ENCODE results near the gene LATS2. TPM values are rescaled to one million over a fixed set of nuclear protein-coding genes. Genes with fewer than 3 reads are reported as not detected.

Gene LATS2
- total RNA-seq, 2 experiments from 2014 or later = 1.6 TPM

GRCh38 chr13:21071924-21072323, 10.5 kb upstream of the LATS2 start:
- ChIA-PET CTCF (no interaction called here), POLR2A (interaction anchor here (0.7 kb wide), 1 partner anchor 43 kb away, joined by 3 read pairs; no protein-coding TSS in a partner anchor)
- ATAC-seq (no peak), DNase-seq (no peak)
- Mint-ChIP-seq H3K27me3 (peaks cover 3% of the 10 kb centered on the region), H3K36me3 (ENCODE audit: low read depth) (no peaks in the 10 kb centered on the region), H3K4me1 (peaks cover 13% of the 10 kb centered on the region), H3K4me3 (no peak overlapping the region), H3K9me3 (ENCODE audit: low read depth) (no peaks in the 10 kb centered on the region), H3K27ac (no peak overlapping the region)
- intact Hi-C loops (cut with DNase I, micrococcal nuclease) = no loop called here

GRCh38 chr13:21071015-21071414, 9.6 kb upstream of the LATS2 start:
- POLR2A ChIA-PET = no interaction called here
- CTCF ChIA-PET = interaction anchor here (0.9 to 1.3 kb wide), 2 partner anchors 13 to 148 kb away, joined by 3 read pairs; no protein-coding TSS in a partner anchor
- Mint-ChIP-seq H3K27ac (no peak overlapping the region), H3K9me3 (ENCODE audit: low read depth) (no peaks in the 10 kb centered on the region), H3K27me3 (peaks cover 3% of the 10 kb centered on the region), H3K4me1 (peaks cover 13% of the 10 kb centered on the region), H3K36me3 (ENCODE audit: low read depth) (no peaks in the 10 kb centered on the region), H3K4me3 (no peak overlapping the region)
- ATAC-seq (no peak), DNase-seq (no peak)
- intact Hi-C loops (cut with DNase I, micrococcal nuclease) = no loop called here

- intact Hi-C loops (cut with DNase I, micrococcal nuclease) = loop anchor here in 1 of 2 experiments (10.0 kb wide), 1 partner anchor 125 kb away; no protein-coding TSS in a partner anchor
- CTCF ChIA-PET = interaction anchor here (0.6 kb wide), 1 partner anchor 58 kb away, joined by 4 read pairs; no protein-coding TSS in a partner anchor
- POLR2A ChIA-PET = no interaction called here
- ATAC-seq (peak; percentile 65), DNase-seq (no peak)
- Mint-ChIP-seq H3K4me1 (peaks cover 6% of the 10 kb centered on the region), H3K4me3 (no peak overlapping the region), H3K27me3 (peaks cover 1% of the 10 kb centered on the region), H3K27ac (no peak overlapping the region), H3K36me3 (ENCODE audit: low read depth) (no peaks in the 10 kb centered on the region), H3K9me3 (ENCODE audit: low read depth) (no peaks in the 10 kb centered on the region)
Measured at GRCh38 chr13:21069561-21070004, 8.2 kb upstream of the LATS2 start.

- ATAC-seq = no peak
- no peak overlapping the region for H3K27ac Mint-ChIP-seq
- POLR2A ChIA-PET = no interaction called here
- H3K27me3 Mint-ChIP-seq = peaks cover 5% of the 10 kb centered on the region
- no peaks in the 10 kb centered on the region for H3K36me3 Mint-ChIP-seq (ENCODE audit: low read depth)
- CTCF ChIA-PET = interaction anchor here (0.7 kb wide), 1 partner anchor 231 kb away, joined by 3 read pairs; no protein-coding TSS in a partner anchor
- no peaks in the 10 kb centered on the region for H3K4me1 Mint-ChIP-seq
- DNase-seq = no peak
- no peaks in the 10 kb centered on the region for H3K9me3 Mint-ChIP-seq (ENCODE audit: low read depth)
- H3K4me3 Mint-ChIP-seq = no peak overlapping the region
- intact Hi-C loops (cut with DNase I, micrococcal nuclease) = loop anchor here in 1 of 2 experiments (10.0 kb wide), 1 partner anchor 123 kb away; no protein-coding TSS in a partner anchor
Measured at GRCh38 chr13:21067848-21068247, 6.5 kb upstream of the LATS2 start.

- Mint-ChIP-seq H3K4me1 (no peaks in the 10 kb centered on the region), H3K4me3 (no peak overlapping the region), H3K9me3 (ENCODE audit: low read depth) (no peaks in the 10 kb centered on the region), H3K36me3 (ENCODE audit: low read depth) (no peaks in the 10 kb centered on the region), H3K27me3 (peaks cover 9% of the 10 kb centered on the region), H3K27ac (no peak overlapping the region)
- CTCF ChIA-PET = interaction anchor here (0.6 to 0.7 kb wide), 2 partner anchors 99 to 232 kb away, joined by 3 read pairs; no protein-coding TSS in a partner anchor
- intact Hi-C loops (cut with DNase I, micrococcal nuclease) = loop anchor here in 1 of 2 experiments (10.0 kb wide), 1 partner anchor 122 kb away; no protein-coding TSS in a partner anchor
- DNase-seq = no peak
- POLR2A ChIA-PET = no interaction called here
- no peak for ATAC-seq
Measured at GRCh38 chr13:21066946-21067345, 5.6 kb upstream of the LATS2 start.

GRCh38 chr13:21065686-21066085, 4.3 kb upstream of the LATS2 start:
- POLR2A ChIA-PET = no interaction called here
- Mint-ChIP-seq H3K4me1 (no peaks in the 10 kb centered on the region), H3K9me3 (ENCODE audit: low read depth) (no peaks in the 10 kb centered on the region), H3K4me3 (no peak overlapping the region), H3K36me3 (ENCODE audit: low read depth) (peaks cover 1% of the 10 kb centered on the region), H3K27me3 (peaks cover 12% of the 10 kb centered on the region), H3K27ac (no peak overlapping the region)
- intact Hi-C loops (cut with DNase I, micrococcal nuclease) = loop anchor here in 1 of 2 experiments (10.0 kb wide), 1 partner anchor 121 kb away; no protein-coding TSS in a partner anchor
- DNase-seq (no peak), ATAC-seq (no peak)
- CTCF ChIA-PET = no interaction called here

- peaks cover 2% of the 10 kb centered on the region for H3K4me1 Mint-ChIP-seq
- intact Hi-C loops (cut with DNase I, micrococcal nuclease) = loop anchor here in 1 of 2 experiments (10.0 kb wide), 1 partner anchor 118 kb away; no protein-coding TSS in a partner anchor
- H3K36me3 Mint-ChIP-seq (ENCODE audit: low read depth) = peaks cover 1% of the 10 kb centered on the region
- POLR2A ChIA-PET = no interaction called here
- ATAC-seq (no peak), DNase-seq (no peak)
- H3K4me3 Mint-ChIP-seq = no peak overlapping the region
- H3K27ac Mint-ChIP-seq = no peak overlapping the region
- CTCF ChIA-PET = interaction anchor here (0.9 kb wide), 1 partner anchor 29 kb away, joined by 3 read pairs; no protein-coding TSS in a partner anchor
- H3K27me3 Mint-ChIP-seq = peaks cover 19% of the 10 kb centered on the region
- H3K9me3 Mint-ChIP-seq (ENCODE audit: low read depth) = no peaks in the 10 kb centered on the region
Measured at GRCh38 chr13:21063031-21063430, 1.6 kb upstream of the LATS2 start.

- peak overlapping the region; percentile 51 for H3K4me3 Mint-ChIP-seq
- H3K9me3 Mint-ChIP-seq (ENCODE audit: low read depth) = no peaks in the 10 kb centered on the region
- intact Hi-C loops (cut with DNase I, micrococcal nuclease) = loop anchor here (1.0 to 10.0 kb wide), 3 partner anchors 15 to 116 kb away; no protein-coding TSS in a partner anchor
- DNase-seq (peak; percentile 18), ATAC-seq (peak; percentile 20)
- H3K27ac Mint-ChIP-seq = no peak overlapping the region
- H3K36me3 Mint-ChIP-seq (ENCODE audit: low read depth) = peaks cover 1% of the 10 kb centered on the region
- ChIA-PET POLR2A (no interaction called here), CTCF (interaction anchor here (0.6 kb wide), 1 partner anchor 43 kb away, joined by 3 read pairs; no protein-coding TSS in a partner anchor)
- peaks cover 2% of the 10 kb centered on the region for H3K4me1 Mint-ChIP-seq
- H3K27me3 Mint-ChIP-seq = peaks cover 19% of the 10 kb centered on the region
Measured at GRCh38 chr13:21060338-21061028, 903 bp downstream of the LATS2 start.

- CTCF ChIA-PET = interaction anchor here (0.6 kb wide), 1 partner anchor 42 kb away, joined by 3 read pairs; no protein-coding TSS in a partner anchor
- Mint-ChIP-seq H3K9me3 (ENCODE audit: low read depth) (no peaks in the 10 kb centered on the region), H3K4me1 (peaks cover 2% of the 10 kb centered on the region), H3K4me3 (peak overlapping the region; percentile 51), H3K36me3 (ENCODE audit: low read depth) (peaks cover 1% of the 10 kb centered on the region), H3K27ac (no peak overlapping the region), H3K27me3 (peaks cover 19% of the 10 kb centered on the region)
- DNase-seq = no peak
- POLR2A ChIA-PET = no interaction called here
- intact Hi-C loops (cut with DNase I, micrococcal nuclease) = loop anchor here (2.0 to 10.0 kb wide), 2 partner anchors 43 to 115 kb away; no protein-coding TSS in a partner anchor
- no peak for ATAC-seq
Measured at GRCh38 chr13:21059641-21060337, 1.6 kb downstream of the LATS2 start.

- ChIA-PET CTCF (interaction anchor here (1.1 kb wide), 1 partner anchor 13 kb away, joined by 3 read pairs; no protein-coding TSS in a partner anchor), POLR2A (interaction anchor here (0.6 kb wide), 2 partner anchors 25 to 35 kb away, joined by 3 to 4 read pairs; no protein-coding TSS in a partner anchor)
- no peak for ATAC-seq
- no peak overlapping the region for H3K27ac Mint-ChIP-seq
- H3K4me3 Mint-ChIP-seq = no peak overlapping the region
- DNase-seq = no peak
- H3K4me1 Mint-ChIP-seq = peaks cover 3% of the 10 kb centered on the region
- peaks cover 17% of the 10 kb centered on the region for H3K27me3 Mint-ChIP-seq
- no peaks in the 10 kb centered on the region for H3K9me3 Mint-ChIP-seq (ENCODE audit: low read depth)
- H3K36me3 Mint-ChIP-seq (ENCODE audit: low read depth) = peaks cover 1% of the 10 kb centered on the region
- intact Hi-C loops (cut with DNase I, micrococcal nuclease) = no loop called here
Measured at GRCh38 chr13:21058361-21058760, 3.0 kb downstream of the LATS2 start.

GRCh38 chr13:21055511-21056045, 5.8 kb downstream of the LATS2 start:
- H3K9me3 Mint-ChIP-seq (ENCODE audit: low read depth) = no peaks in the 10 kb centered on the region
- ChIA-PET POLR2A (no interaction called here), CTCF (interaction anchor here (0.6 kb wide), 1 partner anchor 299 kb away, joined by 3 read pairs; no protein-coding TSS in a partner anchor)
- peaks cover 10% of the 10 kb centered on the region for H3K27me3 Mint-ChIP-seq
- peaks cover 9% of the 10 kb centered on the region for H3K4me1 Mint-ChIP-seq
- no peak overlapping the region for H3K27ac Mint-ChIP-seq
- no peak overlapping the region for H3K4me3 Mint-ChIP-seq
- intact Hi-C loops (cut with DNase I, micrococcal nuclease) = no loop called here
- no peaks in the 10 kb centered on the region for H3K36me3 Mint-ChIP-seq (ENCODE audit: low read depth)
- DNase-seq = no peak
- ATAC-seq = no peak

Measured in activated CD4-positive, alpha-beta T cell treated with anti-CD3 and anti-CD28 coated beads for 36 hours (primary cell).